Endothelial cell of umbilical vein (primary cell): ENCODE data around the gene H2BW2. TPM values are rescaled to one million over a fixed set of nuclear protein-coding genes. Genes with fewer than 3 reads are reported as not detected.

Experiments
- BruUV-seq: library from RNA; stranded (reverse); fragments of 400-500 nt; replicated peaks from 2 replicates; lab custom pipeline; 2021; lab: Mats Ljungman, UMichigan
- CTCF ChIA-PET: fragments of 300-600, 350-600 bp; sonication (Branson Sonifier 250); formaldehyde crosslinking; loops from one replicate; lab custom pipeline; 2021; ENCODE audit warnings: antibody characterized with exemption, inconsistent platforms; lab: Charles Lee
- POLR2A ChIA-PET: fragments of 300-600, 350-600 bp; sonication (Branson Sonifier 250); formaldehyde crosslinking; loops from one replicate; lab custom pipeline; 2021; ENCODE audit warnings: antibody characterized with exemption, inconsistent platforms; lab: Charles Lee
- DNase-seq: peaks from one replicate; pipeline ENCODE4 v3.0.0-alpha.2; 2011; ENCODE audit warnings: low read depth, low spot score
- FAIRE-seq: peaks from 2 replicates; lab custom pipeline; 2011; peaks lifted over from hg19 to GRCh38; lab: Jason Lieb, UNC
- H2AFZ ChIP-seq: 2 replicates; pipeline ENCODE4 v1.6.0; 2012; ENCODE audit warnings: low read depth, low read length, control low read depth, inconsistent platforms
- H3K27ac ChIP-seq: 2 replicates; pipeline ENCODE4 v1.5.1; 2011; ENCODE audit warnings: low read depth, mild to moderate bottlenecking, control low read depth, low read length, moderate library complexity; ENCODE audit not compliant: insufficient read depth
- H3K27me3 ChIP-seq, 2 experiments: 2 replicates each; pipeline versions ENCODE4 v1.6.0 to v1.6.1; 2011; ENCODE audit warnings: low read length in 2 of 2, mixed read lengths in 1 of 2; ENCODE audit not compliant: control insufficient read depth in 2 of 2, insufficient read depth in 2 of 2
- H3K36me3 ChIP-seq, 2 experiments: 2 replicates in 1 of 2; 3 replicates in 1 of 2; pipeline ENCODE4 v1.5.1; 2011; ENCODE audit warnings: low read length in 2 of 2, mild to moderate bottlenecking in 1 of 2, moderate library complexity in 1 of 2; ENCODE audit not compliant: control insufficient read depth in 2 of 2, insufficient read depth in 2 of 2; ENCODE audit errors: extremely low read depth in 1 of 2
- H3K4me1 ChIP-seq: 3 replicates; pipeline ENCODE4 v1.5.1; 2011; ENCODE audit warnings: mild to moderate bottlenecking, low read length; ENCODE audit not compliant: control insufficient read depth, insufficient read depth; ENCODE audit errors: extremely low read depth
- H3K4me2 ChIP-seq: 2 replicates; pipeline ENCODE4 v1.6.1; 2011; ENCODE audit warnings: low read length, control low read depth, mixed read lengths; ENCODE audit not compliant: insufficient read depth
- H3K4me3 ChIP-seq, 3 experiments: fragments of 200-600 bp in 1 of 3; sonication (generic), shearing (Covaris generic) in 1 of 3; replicated peaks in 1 of 3; 2 replicates each; pipeline ENCODE4 v1.5.1; 2011 to 2016; ENCODE audit warnings: control low read depth in 3 of 3, low read length in 3 of 3, mild to moderate bottlenecking in 2 of 3, inconsistent platforms in 1 of 3, low read depth in 1 of 3, moderate library complexity in 1 of 3; ENCODE audit not compliant: insufficient read depth in 1 of 3
- H3K79me2 ChIP-seq: 2 replicates; pipeline ENCODE4 v1.6.0; 2012; ENCODE audit warnings: low read length, inconsistent platforms; ENCODE audit not compliant: control insufficient read depth, insufficient read depth
- H3K9ac ChIP-seq: replicated peaks from 2 replicates; pipeline ENCODE3; 2011; ENCODE audit warnings: low read length, control low read depth; ENCODE audit not compliant: insufficient read depth; ENCODE audit errors: extremely low read depth
- H3K9me1 ChIP-seq: replicated peaks from 3 replicates; pipeline ENCODE4 v1.6.0; 2011; ENCODE audit warnings: mild to moderate bottlenecking, low read length; ENCODE audit not compliant: control insufficient read depth, insufficient read depth; ENCODE audit errors: extremely low read depth
- H3K9me3 ChIP-seq: replicated peaks from 2 replicates; pipeline ENCODE4 v1.5.1; 2012; ENCODE audit warnings: low read length, inconsistent platforms; ENCODE audit not compliant: control insufficient read depth, insufficient read depth
- H4K20me1 ChIP-seq: replicated peaks from 2 replicates; pipeline ENCODE3; 2011; ENCODE audit warnings: mild to moderate bottlenecking, low read length; ENCODE audit not compliant: control insufficient read depth, insufficient read depth; ENCODE audit errors: extremely low read depth
- EZH2 ChIP-seq: IDR thresholded peaks from 2 replicates; pipeline ENCODE4 v1.6.1; 2012; ENCODE audit warnings: borderline replicate concordance, low read depth, mild to moderate bottlenecking, moderate library complexity, low read length, inconsistent platforms; ENCODE audit not compliant: severe bottlenecking
- FOS ChIP-seq: IDR thresholded peaks from 2 replicates; pipeline ENCODE4 v1.6.1; 2011; ENCODE audit warnings: mild to moderate bottlenecking, low read length, moderate library complexity, borderline replicate concordance; ENCODE audit not compliant: insufficient read depth
- GATA2 ChIP-seq: IDR thresholded peaks from 2 replicates; pipeline ENCODE4 v1.7.0; 2011; ENCODE audit warnings: low read depth, mild to moderate bottlenecking, moderate library complexity, mixed read lengths, low read length; ENCODE audit not compliant: insufficient read length, insufficient read depth
- JUN ChIP-seq: IDR thresholded peaks from 2 replicates; pipeline ENCODE4 v1.6.1; 2011; ENCODE audit warnings: borderline replicate concordance, low read depth; ENCODE audit not compliant: insufficient read length, insufficient read depth
- MYC ChIP-seq: IDR thresholded peaks from one replicate; pipeline ENCODE4 v1.6.1; 2011; ENCODE audit warnings: mild to moderate bottlenecking, low read depth, low read length
- POLR2A ChIP-seq: IDR thresholded peaks from 2 replicates; pipeline ENCODE4 v1.6.1; 2012; ENCODE audit warnings: low read depth, mild to moderate bottlenecking, control low read depth, low read length
- POLR2AphosphoS5 ChIP-seq: IDR thresholded peaks from 2 replicates; pipeline ENCODE4 v1.6.1; 2012; ENCODE audit warnings: low read depth, mild to moderate bottlenecking, control low read depth, low read length, moderate library complexity; ENCODE audit not compliant: insufficient read depth
- dilution Hi-C: fragments of 300-500 bp; cut with MboI; formaldehyde crosslinking; loops from one replicate; pipeline ENCODE4 v1.15.0; 2019; ENCODE audit warnings: low sequenced_read_pairs; ENCODE audit not compliant: extremely low pct_ligation_motif_present
- intact Hi-C: fragments of 100-400 bp; cut with micrococcal nuclease; formaldehyde crosslinking; loops from one replicate; pipeline ENCODE4 v1.10.0; 2022
- polyA plus RNA-seq, 4 experiments: library from polyadenylated mRNA; depleted of rRNA in 3 of 4; stranded (reverse) in 3 of 4; unstranded in 1 of 4; fragments of >200 nt; gene quantifications; 2 replicates each; pipeline versions ENCODE4 v1.2.1 to v1.2.3, GENCODE V29; 2011 to 2012; ENCODE audit warnings: missing spikeins in 1 of 4
- total RNA-seq: library from RNA; stranded (reverse); gene quantifications from 2 replicates; pipeline ENCODE4 v1.2.3, GENCODE V29; 2021
- TF ChIP-seq, protein P1 (sequence below), 2 donors: IDR thresholded peaks; 1 replicate in 1 of 2; 2 replicates in 1 of 2; pipeline ENCODE4 v1.5.1; 2011; ENCODE audit warnings: low read length in 2 of 2, mild to moderate bottlenecking in 2 of 2, moderate library complexity in 2 of 2, control low read depth in 1 of 2, inconsistent platforms in 1 of 2, low read depth in 1 of 2; ENCODE audit not compliant: insufficient read depth in 1 of 2; ENCODE audit errors: extremely low read depth in 1 of 2
- TF ChIP-seq, protein P2 (sequence below): IDR thresholded peaks from 2 replicates; pipeline ENCODE4 v1.6.1; 2011; ENCODE audit not compliant: insufficient read depth, insufficient read length

H2BW2 gene
- total and polyA plus RNA-seq, 2 donors (not counting 3 experiments of a cell fraction or from before 2014, with no cell fraction given), result not detected

DNA sequence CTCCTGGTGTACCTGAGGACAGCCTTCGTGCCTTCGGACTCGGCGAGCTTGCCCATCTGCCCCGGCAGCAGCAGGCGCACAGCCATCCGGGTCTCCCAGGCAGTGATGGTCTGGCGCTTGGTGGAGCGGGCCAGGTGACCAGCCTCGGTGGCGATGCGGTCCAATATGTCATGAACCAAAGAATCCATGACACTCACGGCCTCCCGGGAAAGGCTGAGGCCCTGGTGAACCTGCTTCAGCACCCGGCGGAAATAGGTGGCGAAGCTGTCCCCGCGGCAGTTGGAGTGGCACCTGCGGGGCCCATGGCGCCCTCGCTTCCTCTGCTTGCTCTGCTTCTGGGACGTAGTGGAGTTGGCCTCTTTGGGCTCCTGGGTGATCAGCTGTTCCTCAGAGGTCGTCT lies 26.6 kb upstream of the H2BW2 start:
- Histone ChIP-seq H3K27me3 (no peaks in the 10 kb centered on the region), H3K4me2 (no peak overlapping the region), H3K4me1 (no peaks in the 10 kb centered on the region), H4K20me1 (no peaks in the 10 kb centered on the region), H3K9ac (no peak overlapping the region), H3K27ac (no peak overlapping the region), H3K36me3 (no peaks in the 10 kb centered on the region), H3K9me3 (no peaks in the 10 kb centered on the region), H2AFZ (no peak overlapping the region), H3K9me1 (no peaks in the 10 kb centered on the region), H3K79me2 (no peaks in the 10 kb centered on the region), H3K4me3 (no peak overlapping the region)
- ChIA-PET POLR2A (no interaction called here), CTCF (no interaction called here)
- dilution Hi-C loops, result no loop called here
- TF ChIP-seq MYC (no peak), POLR2AphosphoS5 (no peak), GATA2 (no peak), FOS (no peak), POLR2A (no peak), JUN (no peak), EZH2 (no peak)
- TF ChIP-seq, protein P1, sequence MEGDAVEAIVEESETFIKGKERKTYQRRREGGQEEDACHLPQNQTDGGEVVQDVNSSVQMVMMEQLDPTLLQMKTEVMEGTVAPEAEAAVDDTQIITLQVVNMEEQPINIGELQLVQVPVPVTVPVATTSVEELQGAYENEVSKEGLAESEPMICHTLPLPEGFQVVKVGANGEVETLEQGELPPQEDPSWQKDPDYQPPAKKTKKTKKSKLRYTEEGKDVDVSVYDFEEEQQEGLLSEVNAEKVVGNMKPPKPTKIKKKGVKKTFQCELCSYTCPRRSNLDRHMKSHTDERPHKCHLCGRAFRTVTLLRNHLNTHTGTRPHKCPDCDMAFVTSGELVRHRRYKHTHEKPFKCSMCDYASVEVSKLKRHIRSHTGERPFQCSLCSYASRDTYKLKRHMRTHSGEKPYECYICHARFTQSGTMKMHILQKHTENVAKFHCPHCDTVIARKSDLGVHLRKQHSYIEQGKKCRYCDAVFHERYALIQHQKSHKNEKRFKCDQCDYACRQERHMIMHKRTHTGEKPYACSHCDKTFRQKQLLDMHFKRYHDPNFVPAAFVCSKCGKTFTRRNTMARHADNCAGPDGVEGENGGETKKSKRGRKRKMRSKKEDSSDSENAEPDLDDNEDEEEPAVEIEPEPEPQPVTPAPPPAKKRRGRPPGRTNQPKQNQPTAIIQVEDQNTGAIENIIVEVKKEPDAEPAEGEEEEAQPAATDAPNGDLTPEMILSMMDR (IDR thresholded peaks at IDR 0.05; ENCODE audit: extremely low read depth in 1 of 2, insufficient read depth in 1 of 2, low read depth in 1 of 2, low read length in 2 of 2), result no peak
- TF ChIP-seq, protein P2, sequence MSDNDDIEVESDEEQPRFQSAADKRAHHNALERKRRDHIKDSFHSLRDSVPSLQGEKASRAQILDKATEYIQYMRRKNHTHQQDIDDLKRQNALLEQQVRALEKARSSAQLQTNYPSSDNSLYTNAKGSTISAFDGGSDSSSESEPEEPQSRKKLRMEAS, result no peak
- FAIRE-seq (no peak), DNase-seq (no peak)
- BruUV-seq, result no TSS peak
- intact Hi-C loops, result no loop called here
